GM19238 (cell line): ENCODE measurements around the gene KNDC1.

Source experiments
- DNase-seq: peaks from one replicate; pipeline ENCODE4 v3.0.0; 2011; ENCODE audit warnings: low spot score; ENCODE audit not compliant: insufficient read length

The KNDC1 gene

DNA sequence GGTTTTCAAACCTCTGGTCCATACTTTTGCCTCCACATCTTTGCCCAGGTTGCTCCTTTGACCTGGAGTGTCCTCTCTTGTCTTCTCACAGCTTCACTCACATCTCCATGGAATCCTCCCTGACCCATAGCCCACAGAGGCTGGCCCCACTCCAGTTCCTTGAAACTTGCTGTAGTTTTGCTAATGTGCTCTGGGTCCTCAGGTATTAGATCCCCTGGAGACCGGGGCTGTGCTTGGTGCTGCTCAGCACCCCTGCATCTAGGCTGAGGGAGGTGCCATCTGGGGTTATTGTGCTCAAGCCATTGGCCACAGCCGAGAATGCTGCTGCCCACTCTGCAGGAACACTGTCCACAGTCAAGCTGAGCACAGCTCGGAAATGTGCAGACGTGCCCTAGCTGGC is 16.5 kb downstream of the KNDC1 start:
- no peak for DNase-seq

DNA sequence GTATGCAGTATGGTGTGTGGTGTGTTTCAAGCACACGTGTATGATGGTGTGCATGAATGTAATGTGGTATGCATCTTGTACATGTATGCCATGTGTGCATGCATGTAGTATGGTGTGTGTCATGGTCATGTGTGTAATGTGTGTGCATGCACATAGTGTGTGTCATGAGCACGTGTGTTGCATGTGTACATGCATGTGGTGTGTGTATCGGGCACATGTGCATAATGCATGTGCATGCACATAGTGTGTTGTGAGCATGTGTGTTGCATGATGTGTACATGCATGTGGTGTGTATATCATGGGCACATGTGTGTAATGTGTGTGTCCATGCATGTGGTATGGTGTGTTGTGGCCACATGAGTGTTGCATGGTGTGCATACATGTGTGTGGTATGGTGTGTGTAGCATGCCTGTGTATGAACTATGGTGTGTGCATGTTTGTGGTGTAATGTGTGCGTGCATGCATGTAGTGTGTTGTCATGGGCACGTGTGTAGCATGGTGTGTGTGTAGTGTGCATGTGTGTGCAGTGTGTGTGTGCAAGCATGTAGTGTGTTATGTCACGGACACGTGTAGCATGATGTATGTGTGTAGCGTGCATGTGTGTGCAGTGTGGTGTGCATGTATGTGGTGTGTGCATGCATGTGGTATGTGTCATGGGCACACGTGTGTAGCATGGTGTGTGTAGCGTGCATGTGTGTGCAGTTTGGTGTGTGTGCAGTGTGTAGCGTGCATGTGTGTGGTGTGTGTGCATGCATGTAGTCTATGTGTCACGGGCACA is 17.6 kb downstream of the KNDC1 start:
- no peak for DNase-seq

DNA sequence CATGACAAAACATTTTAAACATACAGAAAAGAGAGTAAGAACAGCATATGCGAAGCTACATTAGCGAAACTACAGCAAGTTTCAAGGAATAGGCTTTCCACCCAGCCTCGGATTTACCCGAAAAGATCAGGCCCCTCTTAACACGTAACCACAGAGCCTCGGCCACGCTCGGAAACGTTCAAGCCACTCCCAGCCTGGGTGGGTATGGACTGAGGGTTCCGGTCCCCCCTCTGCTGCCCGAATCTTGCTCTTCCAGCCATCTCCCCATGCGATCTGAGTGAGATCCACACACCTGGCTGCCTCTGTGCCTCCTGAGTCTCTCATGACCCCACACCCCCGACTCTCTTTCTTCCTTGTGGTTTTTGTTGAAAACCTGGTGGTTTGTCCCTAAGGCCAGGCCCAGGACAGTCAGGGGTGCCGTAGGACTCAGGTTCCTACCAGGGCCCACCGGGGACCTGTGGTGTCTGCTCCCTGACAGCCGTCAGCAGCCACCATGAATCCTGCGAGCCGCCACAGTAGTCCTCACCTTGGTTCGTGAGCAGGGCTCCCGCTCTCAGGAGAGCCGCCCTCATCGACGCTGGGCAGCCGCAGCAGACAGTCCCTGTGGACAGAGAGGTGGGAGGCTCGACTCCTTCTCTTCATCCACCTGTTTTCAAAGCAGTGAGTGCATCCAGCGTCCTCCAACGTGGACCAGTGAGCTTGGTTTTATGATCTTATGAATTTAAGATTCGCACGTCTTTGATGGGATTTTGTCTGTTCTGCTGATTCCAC is 18.5 kb downstream of the KNDC1 start:
- DNase-seq, result no peak

DNA sequence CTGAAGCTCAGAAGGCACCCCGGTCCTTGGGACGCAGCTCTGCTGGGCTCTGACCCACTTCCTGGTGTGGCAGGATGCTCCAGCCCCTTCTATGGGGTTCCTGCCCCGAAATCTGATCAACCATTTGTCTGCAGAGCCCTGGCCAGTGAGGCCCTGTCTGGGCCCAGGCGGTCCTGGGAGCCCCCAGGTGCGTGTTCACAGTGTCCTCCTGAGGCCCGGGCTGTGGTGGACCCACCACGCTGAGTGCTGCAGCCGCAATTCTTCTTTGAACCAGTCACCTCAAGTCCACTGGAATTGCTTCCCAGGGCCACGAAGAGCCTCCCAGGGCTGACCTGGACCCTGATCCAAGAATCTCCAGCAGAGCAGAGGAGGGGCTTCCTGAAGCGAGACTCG is 19.1 kb downstream of the KNDC1 start:
- DNase-seq, result no peak

DNA sequence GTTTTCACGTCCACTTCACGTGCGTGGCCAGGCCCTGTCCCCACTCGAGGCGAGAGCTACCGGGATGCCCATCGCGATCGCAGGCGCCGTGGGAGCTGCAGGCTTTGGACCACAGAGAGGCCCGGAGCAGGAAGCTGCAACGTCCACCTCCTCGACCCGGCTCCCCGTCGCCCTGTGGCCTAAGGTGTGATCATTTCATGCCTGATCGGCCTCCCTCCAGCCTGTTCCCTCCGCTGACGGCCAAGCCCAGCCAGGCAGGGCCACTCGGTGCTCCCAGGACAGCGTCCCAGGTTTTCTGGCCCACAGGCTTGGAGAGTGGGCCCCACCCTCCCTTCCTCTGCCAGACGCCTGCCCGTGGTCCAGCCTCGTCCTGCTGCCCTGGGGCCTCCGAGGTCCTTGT is 19.6 kb downstream of the KNDC1 start:
- DNase-seq, result no peak

DNA sequence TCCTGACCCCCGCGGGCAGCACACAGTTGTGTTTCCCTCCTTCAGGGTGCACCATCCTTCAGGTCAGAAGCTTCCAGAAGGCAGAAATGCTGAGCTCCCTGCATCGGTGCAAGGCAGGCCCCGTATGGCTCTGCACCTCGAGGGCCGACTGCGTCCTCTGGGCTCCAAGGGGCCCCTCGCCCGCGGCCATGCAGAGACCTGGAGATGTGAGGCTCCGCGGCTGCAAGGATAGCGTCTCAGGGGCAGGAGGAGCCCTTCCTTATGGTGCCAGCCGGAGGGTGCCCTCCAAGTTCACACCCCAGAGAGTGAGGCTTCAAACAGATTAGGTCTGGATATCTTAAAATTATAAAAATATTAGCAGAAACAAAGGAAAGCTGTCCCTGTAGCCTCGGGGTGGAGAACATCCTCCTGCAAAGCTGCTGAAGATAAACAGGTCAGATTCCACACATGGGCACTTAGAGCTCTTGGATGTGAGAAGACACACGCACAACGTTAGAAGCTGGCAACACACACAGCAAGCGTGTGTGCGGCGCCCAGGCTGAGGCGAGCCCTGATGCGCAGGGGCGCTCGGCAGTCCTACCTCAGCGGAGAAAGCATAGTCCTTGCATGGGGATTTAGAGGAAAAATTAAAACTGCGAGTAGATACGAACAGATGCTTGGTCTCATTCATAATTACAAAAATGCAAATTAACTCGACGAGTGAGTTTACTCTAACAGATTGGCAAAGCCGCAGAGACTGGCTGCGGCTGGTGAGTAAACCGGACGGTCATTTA is 20.4 kb downstream of the KNDC1 start:
- DNase-seq, result no peak

DNA sequence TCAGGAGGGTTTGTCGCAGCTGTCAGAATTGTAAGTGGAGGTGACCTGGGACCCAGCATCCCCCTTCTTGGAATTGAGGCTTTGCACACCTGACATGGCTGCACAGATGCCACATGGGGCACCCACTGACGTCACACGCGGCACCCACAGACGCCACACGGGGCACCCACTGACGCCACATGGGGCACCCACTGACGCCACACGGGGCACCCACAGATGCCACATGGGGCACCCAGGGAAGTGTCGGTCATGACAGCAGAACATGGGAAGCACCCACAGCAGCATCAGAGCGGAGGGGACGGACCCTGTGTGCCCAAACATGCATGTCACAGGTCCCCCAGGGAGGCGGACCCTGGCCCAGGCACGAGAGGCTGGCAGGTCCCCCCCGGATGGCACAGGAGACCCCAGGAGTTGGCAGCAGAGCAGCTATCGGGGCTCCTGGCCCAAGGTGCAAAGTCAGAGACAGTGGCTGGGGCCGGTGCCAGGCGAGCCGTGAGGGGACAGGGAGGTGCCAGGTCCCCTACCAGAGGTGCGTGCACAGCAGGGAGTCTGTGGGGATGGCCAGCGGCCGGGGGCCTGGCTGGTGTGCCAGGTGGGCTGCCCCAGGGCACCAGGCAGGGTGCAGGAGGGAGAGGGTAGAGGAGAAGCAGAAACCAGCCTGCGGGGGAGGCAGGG is 21.1 kb downstream of the KNDC1 start:
- DNase-seq, result no peak

DNA sequence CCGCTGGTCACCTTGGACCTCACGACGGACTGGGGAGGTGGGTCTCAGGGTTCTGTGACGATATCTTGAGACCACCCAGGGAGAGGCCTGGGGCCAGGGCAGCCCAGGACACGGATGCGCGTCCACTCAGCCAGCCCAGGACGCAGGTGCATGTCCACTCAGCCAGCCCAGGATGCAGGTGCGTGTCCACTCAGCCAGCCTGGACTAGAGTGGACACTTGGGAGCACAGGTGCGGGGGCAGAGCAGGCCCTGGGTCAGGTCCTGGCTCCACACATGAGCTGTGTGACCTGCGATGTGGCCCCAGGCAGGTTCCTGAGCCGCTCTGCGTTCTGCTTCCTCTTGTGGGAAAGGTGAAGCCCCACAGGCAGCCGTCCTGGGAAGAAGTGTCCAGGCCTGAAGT is 22.2 kb downstream of the KNDC1 start:
- no peak for DNase-seq

DNA sequence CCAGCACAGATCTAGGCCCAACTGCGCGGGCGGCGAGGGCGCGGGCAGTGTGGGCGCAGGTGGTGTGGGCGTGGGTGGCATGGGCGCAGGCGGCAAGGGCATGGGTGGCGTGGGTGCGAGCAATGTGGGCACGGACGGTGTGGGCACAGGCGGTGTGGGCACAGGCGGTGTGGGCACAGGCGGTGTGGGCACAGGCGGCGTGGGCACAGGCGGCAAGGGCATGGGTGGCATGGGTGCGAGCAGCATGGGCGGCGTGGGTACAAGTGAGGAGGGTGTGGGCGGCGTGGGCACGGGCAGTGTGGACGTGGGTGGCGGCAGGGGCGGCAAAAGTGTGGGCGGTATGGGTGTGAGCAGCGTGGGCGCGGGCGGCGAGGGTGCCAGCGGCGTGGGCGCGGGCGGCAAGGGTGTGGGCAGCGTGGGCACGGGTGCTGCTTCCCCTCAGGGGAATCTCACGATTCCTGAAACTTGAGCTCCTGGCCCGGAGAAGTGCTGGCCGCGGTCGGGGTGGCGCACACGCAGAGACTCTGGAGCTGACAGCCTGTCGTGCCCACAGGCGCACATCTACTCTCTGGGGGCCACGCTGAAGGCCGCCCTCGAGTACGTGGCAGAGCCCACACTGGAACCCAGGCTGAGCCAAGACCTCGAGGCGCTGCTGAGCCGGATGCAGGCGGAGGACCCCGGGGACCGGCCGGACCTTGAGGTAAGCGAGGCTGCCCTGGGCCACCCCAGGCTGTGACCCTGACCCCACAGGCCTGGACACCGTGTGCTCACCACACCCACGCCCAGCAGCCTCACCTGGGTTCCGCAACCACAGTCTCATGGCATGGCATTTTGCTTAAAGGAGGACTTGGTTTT is 23.0 kb downstream of the KNDC1 start:
- DNase-seq, result no peak

DNA sequence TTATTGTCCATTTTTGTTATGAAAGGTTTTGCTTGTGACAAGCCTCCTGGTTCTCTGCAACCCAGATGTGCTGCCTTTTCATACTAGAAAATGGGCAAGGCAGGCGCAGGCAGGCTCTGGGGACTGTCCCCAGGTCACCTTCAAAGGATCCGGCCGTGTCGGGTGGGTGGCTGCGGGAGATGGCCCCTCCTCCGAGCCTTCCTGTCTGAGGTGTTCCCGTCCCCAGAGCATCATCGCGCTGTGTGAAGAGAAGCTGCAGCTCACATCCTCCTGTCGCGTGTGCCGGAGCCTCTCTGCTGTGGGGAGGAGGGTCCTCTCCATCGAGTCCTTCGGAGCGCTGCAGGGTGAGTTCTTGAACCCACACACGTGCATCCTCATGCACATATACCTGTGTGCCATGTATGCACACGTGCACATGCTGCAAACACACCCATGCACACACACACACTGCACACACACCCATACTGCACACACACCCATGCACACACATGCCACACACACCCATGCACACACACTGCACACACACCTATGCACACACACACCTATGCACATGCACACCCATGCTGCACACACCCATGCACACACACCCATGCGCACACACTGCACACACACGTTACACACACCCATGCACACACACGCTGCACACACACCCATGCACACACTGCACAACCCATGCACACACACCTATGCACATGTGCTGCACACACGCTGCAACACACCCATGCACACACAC is 23.8 kb downstream of the KNDC1 start:
- no peak for DNase-seq

DNA sequence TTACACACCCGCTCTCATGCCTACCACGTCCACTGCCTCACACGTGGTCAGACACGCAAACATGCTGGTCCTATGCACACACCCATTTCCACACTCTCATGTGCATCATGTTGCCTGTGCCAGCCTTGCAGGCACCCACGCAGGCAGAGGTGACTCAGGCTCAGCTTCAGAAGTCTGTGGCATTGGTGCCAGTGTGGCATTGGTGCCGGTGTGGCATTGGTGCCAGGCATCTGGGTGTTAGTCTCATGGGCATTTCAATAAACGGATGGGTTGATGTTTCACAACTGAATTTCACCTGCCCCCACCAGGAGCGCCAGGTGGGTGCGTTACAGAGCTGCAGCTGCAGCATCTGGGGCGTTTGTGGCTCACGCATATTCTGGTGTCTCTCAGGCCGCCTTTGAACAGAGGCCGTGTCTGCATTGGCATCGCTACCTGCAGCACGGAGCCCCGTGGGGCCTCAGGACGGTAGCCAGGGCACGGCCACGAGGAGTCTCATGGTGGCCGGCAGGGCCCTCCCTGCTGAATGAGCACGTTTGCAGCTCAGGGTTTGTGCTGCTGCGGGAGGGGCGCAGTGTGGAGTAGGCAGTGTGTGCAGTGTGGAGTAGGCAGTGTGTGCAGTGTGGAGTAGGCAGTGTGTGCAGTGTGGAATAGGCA is 24.7 kb downstream of the KNDC1 start:
- no peak for DNase-seq

DNA sequence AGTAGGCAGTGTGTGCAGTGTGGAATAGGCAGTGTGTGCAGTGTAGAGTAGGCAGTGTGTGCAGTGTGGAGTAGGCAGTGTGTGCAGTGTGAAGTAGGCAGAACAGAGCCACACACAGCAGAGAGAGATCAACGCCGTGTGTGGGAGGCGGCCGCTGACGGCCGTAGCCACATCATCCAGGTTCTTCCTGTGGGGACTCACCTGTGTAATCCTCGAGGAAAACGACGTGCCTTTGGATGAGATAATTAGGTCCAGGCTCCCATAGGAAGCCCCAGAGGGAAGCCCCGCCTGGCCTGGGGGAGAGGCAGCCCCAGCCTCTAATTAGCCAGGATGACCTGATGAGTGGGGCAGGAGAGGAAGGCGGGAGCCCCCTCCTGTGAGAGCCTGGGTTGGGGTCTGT is 25.4 kb downstream of the KNDC1 start:
- no peak for DNase-seq

DNA sequence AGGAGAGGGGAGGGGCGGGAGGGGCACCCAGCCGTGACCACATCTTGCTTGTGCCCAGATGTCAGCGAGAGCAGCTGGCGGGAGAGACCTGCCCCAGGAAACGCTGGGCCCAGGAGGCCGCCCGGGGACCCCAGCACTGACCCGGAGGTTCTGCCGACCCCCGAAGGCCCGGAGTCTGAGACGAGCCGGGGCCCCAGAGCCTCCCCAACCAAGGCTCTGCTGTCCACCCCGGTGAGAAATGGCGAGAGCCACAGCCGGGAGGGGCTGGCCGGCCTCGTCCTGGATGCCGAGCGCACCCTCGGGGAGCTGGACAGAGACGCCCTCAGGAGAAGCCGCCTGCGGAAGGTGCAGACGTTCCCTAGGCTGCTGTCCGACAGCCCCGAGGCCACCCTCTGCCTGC is 25.9 kb downstream of the KNDC1 start:
- DNase-seq, result no peak

DNA sequence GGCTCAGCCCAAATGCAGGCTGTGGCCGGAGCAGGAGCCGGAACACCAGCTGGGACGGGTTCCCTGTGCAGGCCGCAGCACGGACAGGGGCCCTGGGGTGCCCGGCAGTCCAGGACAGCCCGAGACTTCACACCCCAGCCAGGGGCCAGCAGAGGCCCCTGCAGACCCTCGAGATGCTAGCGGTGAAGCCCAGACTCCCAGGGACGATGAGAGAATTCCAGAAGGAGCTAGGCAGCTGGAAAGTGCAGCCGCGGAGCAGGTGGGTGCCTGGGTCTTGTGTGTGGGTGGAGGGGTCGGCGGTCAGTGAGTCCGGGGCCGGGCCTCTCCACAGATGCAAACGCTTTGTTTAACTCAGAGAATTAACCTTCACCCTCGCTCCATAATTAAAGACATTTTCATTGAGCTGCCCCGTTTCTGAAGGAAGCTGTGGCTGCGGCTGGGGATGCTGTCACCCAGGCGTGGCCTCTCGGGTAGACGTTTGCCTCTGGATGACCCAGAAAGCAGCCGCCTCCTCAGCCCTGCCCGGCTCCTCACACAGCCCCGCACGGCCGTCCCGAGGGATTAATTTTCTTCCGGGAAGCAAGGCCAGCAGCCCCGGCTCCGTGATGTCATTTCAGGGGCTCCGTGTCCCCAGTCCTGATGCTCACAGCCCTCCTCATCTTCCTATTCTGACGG is 26.5 kb downstream of the KNDC1 start:
- no peak for DNase-seq

DNA sequence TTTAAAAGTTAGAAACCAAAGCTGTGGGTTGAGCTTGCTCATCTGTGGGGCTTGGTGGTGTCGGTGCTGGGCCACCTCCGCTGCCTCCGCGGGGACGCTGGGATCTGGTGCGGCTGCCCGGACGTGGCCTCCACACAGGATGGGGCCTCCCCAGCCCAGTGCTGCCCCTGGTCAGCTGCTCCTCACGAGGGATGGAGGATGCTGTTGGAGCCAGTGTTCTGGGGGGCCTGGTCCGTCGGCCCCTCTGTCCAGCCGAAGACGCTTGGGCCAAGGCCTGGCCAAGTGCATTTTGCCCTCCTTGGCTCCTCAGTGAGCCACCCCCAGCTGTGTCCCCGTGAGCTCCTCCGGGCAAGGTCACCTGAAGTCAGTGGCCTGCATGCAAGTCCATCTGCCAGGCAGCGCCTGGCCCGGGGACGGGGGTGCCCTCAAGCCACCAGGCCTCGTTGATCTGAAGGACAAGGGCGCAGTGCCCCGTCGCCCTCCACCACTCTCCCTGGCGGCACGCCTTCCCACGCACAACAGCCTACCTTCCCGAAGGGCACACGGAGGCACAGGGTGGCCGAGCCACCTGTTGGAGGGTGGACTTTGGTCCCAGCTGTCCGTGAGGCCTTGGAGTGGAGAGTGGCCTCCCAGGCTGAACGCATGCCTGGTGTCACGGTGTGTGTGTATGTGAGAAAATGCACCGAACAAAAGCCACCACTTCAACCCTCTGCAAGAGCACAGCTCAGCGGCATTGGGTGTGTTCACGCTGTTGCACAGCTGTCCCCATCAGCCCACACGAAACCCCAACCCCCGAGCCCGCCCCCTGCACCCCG is 27.3 kb downstream of the KNDC1 start:
- no peak for DNase-seq

DNA sequence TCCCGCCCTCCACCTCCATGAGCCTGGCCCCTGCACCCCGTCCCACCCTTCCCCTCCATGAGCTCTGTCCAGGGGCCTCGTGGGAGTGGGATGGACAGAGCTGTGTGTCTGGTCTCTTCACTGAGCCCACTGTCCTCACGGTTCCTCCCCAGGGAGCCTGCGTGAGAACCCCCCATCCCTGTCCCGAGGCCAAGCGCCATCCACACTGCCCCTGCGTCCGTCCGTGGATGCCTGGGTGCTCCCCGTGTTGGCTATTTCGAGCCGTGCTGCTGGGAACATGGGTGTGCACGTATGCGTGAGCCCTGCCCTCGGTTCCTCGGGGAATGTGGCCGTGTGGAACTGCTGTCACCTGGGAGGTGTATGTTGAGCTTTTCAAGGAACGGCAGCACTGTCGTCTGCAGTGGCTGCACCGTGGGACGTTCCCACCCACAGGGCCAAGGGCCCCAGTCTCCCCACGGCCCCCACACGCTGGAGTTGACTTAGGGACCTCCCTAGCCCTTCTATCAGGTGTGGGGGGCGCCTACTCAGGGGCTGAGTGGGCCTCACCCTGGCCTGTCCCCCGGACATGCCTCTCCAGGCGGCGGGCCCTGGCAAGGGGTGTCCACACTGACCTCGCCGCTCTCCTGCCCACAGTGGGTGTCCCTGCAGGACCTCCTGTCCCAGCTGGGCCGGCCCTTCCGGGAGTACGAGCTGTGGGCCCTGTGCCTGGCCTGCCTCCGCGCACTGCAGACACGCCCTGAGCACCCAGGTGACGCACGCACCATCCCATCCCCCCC is 28.1 kb downstream of the KNDC1 start:
- no peak for DNase-seq

DNA sequence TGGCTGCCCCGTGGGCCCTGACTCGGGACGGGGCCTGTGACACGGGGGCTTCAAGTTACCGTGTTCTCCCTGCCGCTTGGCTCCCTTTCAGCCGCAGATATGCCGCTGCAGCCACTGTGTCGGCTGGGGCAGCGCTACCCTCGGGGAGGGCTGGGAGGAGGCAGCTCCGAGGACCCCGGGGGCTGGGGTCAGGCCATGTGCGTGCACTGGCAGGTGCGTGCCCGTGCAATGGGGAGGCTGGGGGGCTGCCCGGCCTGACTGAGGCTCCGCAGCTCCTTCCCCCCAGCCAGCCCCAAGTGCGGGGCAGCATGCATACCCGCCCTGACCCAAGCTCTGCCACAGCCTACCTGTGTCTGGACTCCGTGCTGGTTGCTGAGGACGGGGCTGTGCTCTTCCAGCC is 29.2 kb downstream of the KNDC1 start:
- DNase-seq, result no peak
